HG03097 (cell line): ENCODE results near the gene C2orf78.

Experiments used
- ATAC-seq: cut with Tn5 transposase; IDR thresholded peaks from one replicate; pipeline ENCODE4 v1.9.1; 2021; ENCODE audit not compliant: unreplicated experiment, low FRiP score

Gene C2orf78

GRCh38 chr2:73837847-73838585, 54.0 kb downstream of the C2orf78 start:
- no peak for ATAC-seq

GRCh38 chr2:73838889-73839534, 55.0 kb downstream of the C2orf78 start:
- ATAC-seq = no peak

GRCh38 chr2:73839653-73840411, 55.8 kb downstream of the C2orf78 start:
- ATAC-seq = no peak

- ATAC-seq = no peak
Measured at GRCh38 chr2:73841912-73842738, 58.1 kb downstream of the C2orf78 start.

DNA sequence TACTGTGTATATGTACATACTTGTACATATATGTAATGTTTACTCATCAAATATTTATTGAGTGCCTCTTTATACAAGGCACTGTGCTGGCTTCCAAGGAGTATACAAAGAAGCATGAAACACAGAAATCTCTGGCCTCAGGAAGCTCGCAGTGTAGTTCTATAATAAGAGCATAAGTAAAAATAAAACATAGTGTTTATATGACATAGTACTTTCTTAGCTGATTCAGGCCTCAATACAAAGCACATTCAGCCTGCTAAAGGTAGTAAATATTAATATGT, 58.7 kb downstream of the C2orf78 start:
- no peak for ATAC-seq

- no peak for ATAC-seq
Measured at GRCh38 chr2:73844087-73844486, 60.1 kb downstream of the C2orf78 start.

GRCh38 chr2:73850009-73850408, 66.0 kb downstream of the C2orf78 start:
- no peak for ATAC-seq

DNA sequence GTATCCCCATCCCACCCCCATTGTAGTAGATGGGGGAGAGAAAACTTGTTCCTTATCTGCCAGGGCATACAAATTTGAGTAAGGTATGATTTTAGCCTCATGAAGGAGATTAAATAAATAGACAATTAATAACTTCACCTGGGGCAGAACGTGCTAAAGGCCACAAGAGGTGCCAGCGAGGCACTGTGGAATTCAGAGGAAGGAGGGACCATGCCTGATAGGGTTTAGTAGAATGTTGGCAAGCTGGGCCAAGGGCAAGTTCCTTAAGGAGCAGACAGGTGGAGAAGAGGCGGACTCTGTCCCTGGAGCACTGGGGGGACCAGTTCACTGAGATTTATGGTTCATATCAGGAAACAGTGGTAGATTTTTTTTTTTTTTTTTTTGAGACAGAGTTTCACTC, 67.3 kb downstream of the C2orf78 start:
- ATAC-seq = no peak

DNA sequence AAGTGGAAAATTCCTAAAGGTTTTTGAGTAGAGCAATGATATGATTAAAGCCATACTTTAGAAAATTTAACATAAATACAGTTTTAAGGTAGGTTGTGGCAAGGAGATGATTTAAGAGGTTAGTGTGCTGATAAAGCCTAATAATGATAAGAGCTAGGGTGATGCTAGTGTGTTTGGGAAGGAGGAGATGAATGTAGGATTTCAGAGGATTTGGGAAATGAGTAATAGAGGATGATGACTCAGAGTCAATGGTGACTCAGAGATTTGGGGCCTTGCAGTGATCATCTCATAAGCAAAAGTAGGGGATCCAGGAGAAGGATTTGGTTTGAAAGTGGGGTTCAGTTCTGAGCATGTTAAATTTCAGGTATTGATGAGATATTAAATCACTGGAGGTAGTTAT, 68.0 kb downstream of the C2orf78 start:
- ATAC-seq = no peak

DNA sequence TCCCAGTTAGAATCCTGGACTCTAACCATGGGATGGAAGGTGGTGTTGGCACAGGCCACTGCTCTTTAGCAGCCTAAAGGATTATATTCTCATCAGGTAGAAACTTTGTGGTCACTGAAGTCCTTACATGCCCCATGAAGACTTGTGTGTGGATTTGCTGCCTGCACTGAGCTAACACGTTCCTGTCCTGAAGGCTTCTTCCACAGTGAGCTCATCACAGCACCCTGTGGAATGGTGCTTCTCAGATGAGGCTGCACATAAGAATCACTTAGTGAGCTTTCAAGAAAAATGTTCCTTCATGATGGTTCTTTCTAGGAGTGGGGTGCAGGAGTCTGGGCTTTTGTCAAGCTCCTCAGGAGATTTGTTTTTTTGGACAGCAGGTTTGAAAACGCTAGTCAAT, 71.5 kb downstream of the C2orf78 start:
- ATAC-seq = no peak

- no peak for ATAC-seq
Measured at GRCh38 chr2:73856214-73856613, 72.2 kb downstream of the C2orf78 start.

DNA sequence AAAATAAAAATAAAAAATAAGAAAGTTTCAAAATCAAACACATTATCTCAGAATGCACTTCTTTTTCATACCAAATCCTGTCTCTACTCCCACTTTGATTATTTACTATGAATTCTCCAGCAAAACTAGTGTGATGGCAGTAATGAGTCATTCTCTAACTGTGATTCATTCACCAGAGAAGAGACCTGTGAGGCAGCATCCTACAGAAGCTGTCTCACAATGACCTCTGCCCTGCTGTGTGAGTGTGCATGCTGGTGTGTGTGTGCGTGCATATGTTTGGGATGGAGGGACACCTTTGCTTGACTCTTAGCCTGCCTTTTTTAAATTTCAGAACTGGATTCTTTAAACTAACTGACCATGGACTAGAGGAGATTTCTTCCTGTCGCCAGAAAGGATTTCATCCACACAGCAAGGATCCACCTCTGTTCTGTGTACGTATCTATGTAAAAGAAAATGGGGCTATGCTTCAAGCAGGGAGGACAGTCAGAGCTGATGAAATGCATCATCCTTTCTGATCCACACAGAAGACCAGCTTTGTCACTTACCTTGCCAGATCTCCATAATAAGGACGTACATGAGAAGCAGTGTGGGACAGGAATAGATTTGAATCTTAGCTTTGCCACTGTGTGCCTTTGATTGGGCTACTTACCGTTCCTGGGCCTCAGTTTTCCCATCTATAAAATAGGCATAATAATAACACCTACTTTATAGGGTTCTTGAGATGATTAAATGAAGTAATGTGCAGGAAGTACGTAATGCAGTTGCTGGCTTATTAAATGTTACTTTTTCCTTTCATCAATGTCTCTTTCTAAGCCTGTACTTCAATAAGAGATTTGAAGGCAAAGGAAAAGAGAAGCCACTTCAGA, 76.0 kb downstream of the C2orf78 start:
- no peak for ATAC-seq

DNA sequence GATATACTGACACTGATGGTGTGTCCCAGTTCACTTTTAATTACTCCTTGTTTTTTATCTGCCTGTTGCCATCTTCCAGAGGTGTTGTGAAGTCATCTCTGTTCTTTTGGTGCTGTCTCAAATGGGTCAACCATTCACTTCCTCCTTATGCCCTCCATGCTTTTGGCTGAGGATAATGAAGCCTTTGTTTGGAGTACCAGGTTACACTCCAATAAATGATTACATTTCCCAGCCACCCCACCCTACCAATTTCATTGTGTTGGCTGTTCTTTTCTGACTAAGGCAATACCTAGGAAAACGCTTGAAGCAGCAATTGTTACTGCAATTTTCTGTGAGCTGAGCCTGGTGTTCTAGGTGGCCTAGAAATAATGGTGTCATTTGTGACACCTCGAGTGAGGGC, 79.0 kb downstream of the C2orf78 start:
- no peak for ATAC-seq
